ENCODE data around the gene STK17A. TPM values are rescaled to one million over a fixed set of nuclear protein-coding genes. Genes with fewer than 3 reads are reported as not detected.
"Not testable (repeated sequence)": the region's sequence is repeated elsewhere in the genome, so short reads cannot be mapped to it uniquely, and the experiment has no call there.

STK17A gene
- total and polyA plus RNA-seq, 2 of the 8 experiments (the other 6 are each of a cell fraction or from before 2014, with no cell fraction given): 2.2 to 12.2 TPM

- not testable (repeated sequence) for H3K27me3 ChIP-seq (replicated peaks in 1 of 4; ENCODE audit: control insufficient read depth in 3 of 4, extremely low read depth in 1 of 4, insufficient read depth in 3 of 4, low read length in 3 of 4); H2BK20ac ChIP-seq (ENCODE audit: low read length); H3K14ac ChIP-seq (ENCODE audit: insufficient read length); H4K91ac ChIP-seq (replicated peaks; ENCODE audit: insufficient read length, low read length); H2BK120ac ChIP-seq (replicated peaks; ENCODE audit: low read depth, low read length); H2BK15ac ChIP-seq (ENCODE audit: low read length); FAIRE-seq; H3K23ac ChIP-seq (ENCODE audit: insufficient read length); H3K4me1 ChIP-seq (replicated peaks in 1 of 4; ENCODE audit: control insufficient read depth in 3 of 4, insufficient read depth in 4 of 4, low read length in 3 of 4); H3K36me3 ChIP-seq (ENCODE audit: control insufficient read depth in 2 of 4, insufficient read depth in 4 of 4, low read length in 3 of 4); H3K9me3 ChIP-seq (ENCODE audit: insufficient read depth in 2 of 2, low read depth in 1 of 2, low read length in 1 of 2); H4K20me1 ChIP-seq (replicated peaks in 1 of 2; ENCODE audit: control insufficient read depth in 1 of 2, insufficient read depth in 2 of 2, low read length in 2 of 2); H3K23me2 ChIP-seq (ENCODE audit: low read depth, low read length); H2AFZ ChIP-seq (ENCODE audit: low read length); H3K56ac ChIP-seq (replicated peaks; ENCODE audit: insufficient read length, low read depth, low read length); H3K27ac ChIP-seq (ENCODE audit: low read depth, low read length); H3K4me3 ChIP-seq (ENCODE audit: extremely low read depth in 1 of 4, insufficient read depth in 2 of 4, low read depth in 3 of 4, low read length in 4 of 4); H3K79me1 ChIP-seq (ENCODE audit: low read depth, low read length); H3K4me2 ChIP-seq (ENCODE audit: insufficient read depth in 1 of 2, low read depth in 2 of 2, low read length in 2 of 2); H3K79me2 ChIP-seq (ENCODE audit: control insufficient read depth in 1 of 2, insufficient read depth in 2 of 2, low read length in 2 of 2); H2BK5ac ChIP-seq (ENCODE audit: low read depth, low read length); H3K4ac ChIP-seq (replicated peaks; ENCODE audit: insufficient read length, low read depth, low read length); DNase-seq (ENCODE audit: low read depth in 1 of 2, low spot score in 2 of 2); H2BK12ac ChIP-seq (ENCODE audit: low read depth, low read length); H3K18ac ChIP-seq (ENCODE audit: extremely low read depth, low read length); H2AK5ac ChIP-seq (ENCODE audit: low read depth, low read length); H4K8ac ChIP-seq (ENCODE audit: extremely low read depth, insufficient read depth, low read length); H4K5ac ChIP-seq (ENCODE audit: insufficient read length, low read depth, low read length); H3K9ac ChIP-seq (replicated peaks in 1 of 4; ENCODE audit: extremely low read depth in 1 of 4, low read depth in 3 of 4, low read length in 3 of 4)
- ChIA-PET CTCF (ENCODE audit: partially characterized antibody) (interaction anchor here (0.6 to 8.5 kb wide), 2 partner anchors 9 to 1594 kb away, joined by 3 to 44 read pairs; partner anchors contain the start of gene STK17A), POLR2A (ENCODE audit: partially characterized antibody) (interaction anchor here (1.2 kb wide), 1 partner anchor 8 kb away, joined by 4 read pairs; no protein-coding TSS in a partner anchor)
- WGBS, 2 experiments (ENCODE audit: extremely low coverage in 1 of 2, insufficient coverage in 1 of 2, insufficient read length in 1 of 2, insufficient replicate concordance in 2 of 2, low coverage in 1 of 2, low lambda C conversion rate in 2 of 2, missing lambda C conversion rate in 1 of 2): 95% methylated on average over 2 of the region's 2 CpGs; no CpG with 5 or more reads in 1 of the 2 experiments
Measured at GRCh38 chr7:43573832-43574231, 9.1 kb upstream of the STK17A start.
